HL-60 (cell line): Measurements from ENCODE around the gene DPP6.

ENCODE experiments used
- DNase-seq, 2 experiments: peaks; one replicate each; pipeline ENCODE4 v3.0.0-alpha.2; 2010 to 2020; ENCODE audit warnings: low read depth in 1 of 2, low spot score in 1 of 2
- H3K27ac ChIP-seq: fragments of 250-450 bp; sonication (Bioruptor Pico); replicated peaks from 2 replicates; pipeline ENCODE4 v1.5.1; 2020; ENCODE audit warnings: mild to moderate bottlenecking, moderate library complexity
- H3K27me3 ChIP-seq: fragments of 250-450 bp; sonication (Bioruptor Pico); 2 replicates; pipeline ENCODE4 v1.5.1; 2021; ENCODE audit warnings: mild to moderate bottlenecking, moderate library complexity; ENCODE audit not compliant: insufficient read depth, poor library complexity, severe bottlenecking
- H3K4me3 ChIP-seq: replicated peaks from 2 replicates; pipeline ENCODE4 v1.5.1; 2011; ENCODE audit warnings: mild to moderate bottlenecking, control low read depth, low read length; ENCODE audit not compliant: insufficient read depth
- CTCF ChIP-seq: IDR thresholded peaks from one replicate; pipeline ENCODE4 v1.5.1; 2011; ENCODE audit warnings: low read length, control low read depth, inconsistent platforms; ENCODE audit not compliant: insufficient read depth
- GABPA ChIP-seq: IDR thresholded peaks from 2 replicates; pipeline ENCODE4 v1.6.1; 2012; ENCODE audit warnings: low read depth
- POLR2AphosphoS5 ChIP-seq: IDR thresholded peaks from 2 replicates; pipeline ENCODE4 v1.6.1; 2012; ENCODE audit warnings: low read depth
- SPI1 ChIP-seq: IDR thresholded peaks from 2 replicates; pipeline ENCODE4 v1.6.1; 2012; ENCODE audit warnings: low read depth, mild to moderate bottlenecking, borderline replicate concordance
- TF ChIP-seq, protein P1 (sequence below): IDR thresholded peaks from 2 replicates; pipeline ENCODE4 v1.6.1; 2012; ENCODE audit warnings: low read depth; ENCODE audit not compliant: insufficient replicate concordance

Gene DPP6

GRCh38 chr7:154427533-154427932 is 375.3 kb downstream of the DPP6 start:
- TF ChIP-seq CTCF (no peak), SPI1 (no peak), POLR2AphosphoS5 (no peak), GABPA (no peak)
- TF ChIP-seq, protein P1, sequence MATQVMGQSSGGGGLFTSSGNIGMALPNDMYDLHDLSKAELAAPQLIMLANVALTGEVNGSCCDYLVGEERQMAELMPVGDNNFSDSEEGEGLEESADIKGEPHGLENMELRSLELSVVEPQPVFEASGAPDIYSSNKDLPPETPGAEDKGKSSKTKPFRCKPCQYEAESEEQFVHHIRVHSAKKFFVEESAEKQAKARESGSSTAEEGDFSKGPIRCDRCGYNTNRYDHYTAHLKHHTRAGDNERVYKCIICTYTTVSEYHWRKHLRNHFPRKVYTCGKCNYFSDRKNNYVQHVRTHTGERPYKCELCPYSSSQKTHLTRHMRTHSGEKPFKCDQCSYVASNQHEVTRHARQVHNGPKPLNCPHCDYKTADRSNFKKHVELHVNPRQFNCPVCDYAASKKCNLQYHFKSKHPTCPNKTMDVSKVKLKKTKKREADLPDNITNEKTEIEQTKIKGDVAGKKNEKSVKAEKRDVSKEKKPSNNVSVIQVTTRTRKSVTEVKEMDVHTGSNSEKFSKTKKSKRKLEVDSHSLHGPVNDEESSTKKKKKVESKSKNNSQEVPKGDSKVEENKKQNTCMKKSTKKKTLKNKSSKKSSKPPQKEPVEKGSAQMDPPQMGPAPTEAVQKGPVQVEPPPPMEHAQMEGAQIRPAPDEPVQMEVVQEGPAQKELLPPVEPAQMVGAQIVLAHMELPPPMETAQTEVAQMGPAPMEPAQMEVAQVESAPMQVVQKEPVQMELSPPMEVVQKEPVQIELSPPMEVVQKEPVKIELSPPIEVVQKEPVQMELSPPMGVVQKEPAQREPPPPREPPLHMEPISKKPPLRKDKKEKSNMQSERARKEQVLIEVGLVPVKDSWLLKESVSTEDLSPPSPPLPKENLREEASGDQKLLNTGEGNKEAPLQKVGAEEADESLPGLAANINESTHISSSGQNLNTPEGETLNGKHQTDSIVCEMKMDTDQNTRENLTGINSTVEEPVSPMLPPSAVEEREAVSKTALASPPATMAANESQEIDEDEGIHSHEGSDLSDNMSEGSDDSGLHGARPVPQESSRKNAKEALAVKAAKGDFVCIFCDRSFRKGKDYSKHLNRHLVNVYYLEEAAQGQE: no peak
- no peak overlapping the region for H3K27ac ChIP-seq
- H3K4me3 ChIP-seq: no peak overlapping the region
- H3K27me3 ChIP-seq: no peaks in the 10 kb centered on the region
- no peak for DNase-seq

- no peak for TF ChIP-seq CTCF
- TF ChIP-seq POLR2AphosphoS5: no peak
- TF ChIP-seq GABPA: no peak
- Histone ChIP-seq H3K27me3 (no peaks in the 10 kb centered on the region), H3K4me3 (no peak overlapping the region), H3K27ac (no peak overlapping the region)
- DNase-seq: no peak
Observed at GRCh38 chr7:154429666-154430404, 377.6 kb downstream of the DPP6 start.

DNA sequence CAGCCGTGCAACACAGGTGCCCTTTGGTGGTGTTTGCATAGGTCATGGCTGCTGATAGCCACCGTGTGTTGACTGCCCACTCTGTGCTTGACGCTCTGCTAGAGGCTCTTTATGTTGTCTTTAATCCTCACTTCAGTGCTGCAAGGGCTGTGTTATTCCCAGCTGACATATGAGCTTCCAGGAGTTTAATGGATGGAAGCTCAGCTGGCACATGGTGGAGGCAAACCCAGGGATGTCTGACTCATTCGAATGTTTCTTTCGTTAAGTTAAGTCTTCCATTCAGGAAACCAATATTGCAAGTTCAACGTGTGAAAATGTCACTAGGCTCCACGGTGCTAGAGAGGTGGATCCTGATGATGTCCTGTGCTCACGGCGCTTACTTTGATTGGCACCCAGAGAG is 378.4 kb downstream of the DPP6 start:
- Histone ChIP-seq H3K4me3 (no peak overlapping the region), H3K27me3 (no peaks in the 10 kb centered on the region), H3K27ac (no peak overlapping the region)
- DNase-seq: no peak
- TF ChIP-seq GABPA (no peak), POLR2AphosphoS5 (no peak), SPI1 (no peak), CTCF (no peak)
- TF ChIP-seq, protein P1: no peak

DNA sequence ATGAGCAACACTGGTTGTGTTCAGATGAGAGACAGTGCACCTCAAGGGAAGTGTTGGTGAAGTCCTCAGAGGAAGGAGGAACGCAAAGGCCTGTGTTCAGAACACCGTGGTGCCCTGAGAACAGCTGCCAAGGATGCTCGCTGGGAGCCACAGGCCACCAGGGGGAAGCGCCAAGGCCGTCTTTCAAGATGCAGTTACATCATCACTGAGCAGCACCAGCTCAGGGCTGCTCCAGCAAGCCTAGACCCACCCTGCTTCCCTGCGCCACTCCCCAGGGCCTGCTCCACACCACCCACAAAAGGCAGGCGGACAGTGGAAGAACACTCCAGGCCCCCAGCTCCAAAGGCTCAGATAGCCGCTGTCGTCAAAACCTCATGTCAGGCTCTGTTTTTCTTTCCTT is 378.8 kb downstream of the DPP6 start:
- H3K27me3 ChIP-seq: no peaks in the 10 kb centered on the region
- no peak overlapping the region for H3K4me3 ChIP-seq
- no peak for TF ChIP-seq GABPA
- TF ChIP-seq, protein P1: no peak
- no peak for TF ChIP-seq CTCF
- no peak for TF ChIP-seq POLR2AphosphoS5
- no peak for TF ChIP-seq SPI1
- no peak overlapping the region for H3K27ac ChIP-seq
- no peak for DNase-seq
